ENCODE results near the gene TRIP4.
A peak's percentile ranks its signal among the peaks of the same experiment; 100 is the strongest.
"Not testable (repeated sequence)": the region's sequence is repeated elsewhere in the genome, so short reads cannot be mapped to it uniquely, and the experiment has no call there.

Gene TRIP4

DNA sequence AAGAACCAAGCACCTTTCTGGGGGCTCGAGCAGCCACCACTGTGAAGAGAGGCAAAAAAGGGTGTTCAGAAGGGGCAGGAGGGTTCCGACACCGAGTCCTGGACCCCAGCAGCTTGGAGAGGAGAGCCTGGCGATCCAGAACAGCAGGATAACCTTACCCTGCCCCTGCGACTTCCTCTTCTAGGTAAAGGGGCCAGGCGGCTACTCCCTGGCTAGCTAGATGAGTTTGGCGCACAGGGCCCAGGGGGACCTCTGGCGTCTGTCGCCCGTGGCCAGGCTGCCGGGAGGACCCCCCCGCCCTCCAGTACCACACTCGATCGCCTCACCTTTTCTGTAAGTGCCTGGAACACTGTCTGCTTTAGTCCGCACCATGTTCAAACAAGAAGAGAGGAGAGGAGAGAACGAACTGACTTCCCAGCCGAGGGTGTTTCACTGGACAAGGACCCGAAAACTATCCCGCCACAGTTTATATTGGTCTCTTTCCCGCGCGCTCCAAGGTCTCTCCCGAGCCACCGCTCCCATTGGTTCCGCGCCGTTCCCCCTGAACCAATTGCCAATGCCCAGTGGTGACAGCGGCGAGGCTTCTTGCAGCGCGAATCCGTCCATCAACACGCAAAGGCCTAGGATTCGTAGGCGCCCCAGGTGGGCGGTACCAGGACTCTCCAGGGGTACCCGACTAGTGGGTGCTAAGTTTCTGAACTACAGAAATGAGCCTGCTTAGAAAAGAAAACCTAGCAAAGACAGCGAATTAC, 6.5 kb upstream of the TRIP4 start, which contains the start of gene PCLAF:
TSS of gene PCLAF (minus strand) at position 442 of the 752 bp plus-strand sequence. CDS start at position 372, 70 bp downstream.
- DNase-seq (ENCODE audit: low read depth, low spot score): peak; percentile 98

- no peak for DNase-seq (ENCODE audit: low read depth, low spot score)
Observed at GRCh38 chr15:64383760-64384159, 3.9 kb upstream of the TRIP4 start.

GRCh38 chr15:64386291-64386690, 1.3 kb upstream of the TRIP4 start:
- no peak for DNase-seq (ENCODE audit: low read depth, low spot score)

DNA sequence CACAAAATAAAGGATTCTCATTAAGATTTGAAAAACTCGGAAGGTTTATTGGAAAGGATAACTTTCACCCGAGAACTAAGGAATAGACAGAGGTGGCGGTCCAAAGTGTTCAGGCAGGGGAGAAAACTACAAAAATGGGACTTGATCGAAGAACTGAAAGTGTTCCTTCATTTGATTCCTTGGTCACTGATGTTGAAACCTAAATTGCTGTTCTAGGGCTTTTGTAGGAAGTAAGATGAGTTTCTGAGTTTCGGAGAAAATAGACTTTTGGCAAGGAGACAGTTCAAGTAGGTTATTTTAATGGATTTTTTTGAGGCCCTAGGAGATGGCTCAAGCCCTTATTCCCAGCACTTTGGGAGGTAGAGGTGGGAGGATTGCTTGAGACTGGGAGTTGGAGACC, 1.4 kb downstream of the TRIP4 start:
- DNase-seq (ENCODE audit: low read depth, low spot score): no peak

- DNase-seq (ENCODE audit: low read depth, low spot score): not testable (repeated sequence)
Observed at GRCh38 chr15:64392471-64392870, 4.8 kb downstream of the TRIP4 start.

DNA sequence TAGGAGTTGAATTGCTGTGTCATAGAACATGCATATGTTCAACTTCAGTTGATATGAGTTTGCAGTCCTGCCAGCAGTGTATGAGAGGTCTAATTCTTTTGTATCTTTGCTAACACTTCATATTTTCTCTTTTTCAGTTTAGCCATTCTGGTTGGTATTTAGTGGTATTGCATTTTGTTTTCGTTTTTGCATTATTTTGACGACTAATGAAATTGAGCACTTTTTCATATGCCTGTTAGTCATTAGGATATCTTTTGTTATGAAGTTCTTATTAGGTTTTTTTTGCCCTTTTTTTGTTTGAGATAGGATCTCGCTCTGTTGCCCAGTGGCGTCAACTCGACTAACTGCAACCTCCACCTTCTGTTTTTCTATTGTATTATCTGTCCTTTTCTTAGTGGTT, 9.2 kb downstream of the TRIP4 start:
- DNase-seq (ENCODE audit: low read depth, low spot score): no peak

DNA sequence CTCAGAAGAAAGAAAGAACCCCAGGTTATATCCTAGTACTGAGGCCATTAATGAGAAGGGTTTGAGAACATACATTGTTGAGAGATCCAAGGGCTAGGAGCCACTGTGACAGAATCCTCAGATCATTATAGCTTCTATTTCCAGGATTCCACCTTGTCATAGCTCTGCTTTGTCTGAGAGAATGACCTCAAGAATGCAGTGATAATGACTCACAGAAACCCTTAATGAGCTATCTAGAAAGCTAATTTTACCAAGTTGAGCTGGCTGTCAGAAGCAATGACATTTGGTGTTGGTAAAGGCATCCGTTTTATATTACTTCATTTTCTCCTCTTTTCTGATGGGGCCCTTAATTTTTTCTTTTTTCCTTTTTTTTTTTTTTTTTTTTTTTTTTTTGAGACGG, 10.9 kb downstream of the TRIP4 start:
- DNase-seq (ENCODE audit: low read depth, low spot score): peak; percentile 38

- DNase-seq (ENCODE audit: low read depth, low spot score): no peak
Observed at GRCh38 chr15:64400583-64400982, 12.9 kb downstream of the TRIP4 start.

GRCh38 chr15:64412216-64412615, 24.6 kb downstream of the TRIP4 start:
- no peak for DNase-seq (ENCODE audit: low read depth, low spot score)

GRCh38 chr15:64422697-64423096, 35.1 kb downstream of the TRIP4 start:
- no peak for DNase-seq (ENCODE audit: low read depth, low spot score)

GRCh38 chr15:64423970-64424369, 36.3 kb downstream of the TRIP4 start:
- no peak for DNase-seq (ENCODE audit: low read depth, low spot score)

DNA sequence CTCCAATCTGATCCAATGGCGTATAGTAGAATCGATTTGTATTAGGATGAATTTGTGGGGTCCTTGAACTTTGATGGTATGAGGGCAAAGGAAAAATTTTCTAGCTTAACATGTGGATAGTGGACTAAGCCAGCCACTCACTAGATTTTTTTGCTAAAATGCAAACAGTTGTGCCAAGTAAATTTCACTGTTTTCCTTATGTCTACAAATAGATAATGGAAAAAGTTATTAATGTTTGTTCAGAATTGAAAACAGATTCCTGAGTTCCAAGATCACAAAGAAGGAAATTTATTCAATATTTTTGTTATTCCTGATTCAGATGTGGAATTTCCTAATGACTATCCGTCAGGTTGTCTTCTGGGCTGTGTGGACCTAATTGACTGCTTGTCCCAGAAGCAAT, 37.6 kb downstream of the TRIP4 start:
- no peak for DNase-seq (ENCODE audit: low read depth, low spot score)

- DNase-seq (ENCODE audit: low read depth, low spot score): peak; percentile 50
Observed at GRCh38 chr15:64426845-64427465, 39.3 kb downstream of the TRIP4 start.

DNA sequence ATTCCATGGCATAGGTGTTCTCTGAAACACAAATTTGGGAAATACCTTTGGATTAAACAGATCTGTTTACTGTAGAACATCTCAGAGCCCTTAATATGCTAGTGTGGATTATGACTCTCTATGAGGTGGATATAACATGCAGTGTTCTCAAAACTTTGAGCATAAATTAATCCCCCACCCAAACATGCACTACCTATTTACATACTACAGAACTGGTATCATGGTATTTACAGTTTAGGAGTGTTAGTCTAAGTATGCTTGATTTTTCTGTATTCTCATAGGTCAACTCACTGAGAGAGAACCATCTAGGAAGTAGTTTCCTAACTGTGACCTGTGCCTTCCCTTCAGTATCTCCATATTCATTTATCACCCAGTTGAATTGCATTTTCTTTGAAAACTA, 41.8 kb downstream of the TRIP4 start:
- no peak for DNase-seq (ENCODE audit: low read depth, low spot score)

DNA sequence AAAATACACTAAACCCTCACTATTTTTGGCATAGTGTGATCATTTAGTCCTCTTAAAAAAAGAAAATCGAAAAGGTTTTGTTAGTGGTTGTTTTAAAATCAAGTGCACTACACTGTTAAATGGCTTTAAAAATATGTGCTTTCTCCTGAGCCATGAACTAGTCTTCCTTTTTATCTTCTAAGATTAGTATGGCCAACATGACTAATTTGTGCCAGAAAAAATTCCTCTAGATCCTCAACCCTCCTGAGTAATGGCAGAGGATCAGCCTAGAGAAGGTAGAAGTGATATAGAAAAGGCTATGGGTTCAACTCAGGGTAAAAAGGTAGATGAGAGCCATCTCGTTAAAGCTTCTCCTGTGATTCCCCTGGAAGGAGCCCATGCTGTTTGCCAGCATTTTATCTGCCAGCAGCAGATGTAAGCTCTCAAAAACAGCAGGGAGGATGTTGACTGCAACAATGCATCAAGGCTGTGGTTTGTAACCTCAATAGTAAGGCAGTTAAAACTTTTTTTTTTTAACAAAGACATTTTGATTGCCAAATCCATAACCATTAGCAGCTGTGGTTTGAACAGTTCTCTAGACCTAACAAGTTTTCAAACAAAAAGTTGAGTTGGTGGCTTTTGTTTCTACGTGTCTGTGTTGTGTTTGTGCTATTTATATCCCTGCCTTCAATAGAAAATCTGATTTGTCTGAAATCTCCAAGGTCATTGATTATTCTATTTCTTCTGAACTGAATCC, 42.5 kb downstream of the TRIP4 start:
- DNase-seq (ENCODE audit: low read depth, low spot score): peak; percentile 84

DNA sequence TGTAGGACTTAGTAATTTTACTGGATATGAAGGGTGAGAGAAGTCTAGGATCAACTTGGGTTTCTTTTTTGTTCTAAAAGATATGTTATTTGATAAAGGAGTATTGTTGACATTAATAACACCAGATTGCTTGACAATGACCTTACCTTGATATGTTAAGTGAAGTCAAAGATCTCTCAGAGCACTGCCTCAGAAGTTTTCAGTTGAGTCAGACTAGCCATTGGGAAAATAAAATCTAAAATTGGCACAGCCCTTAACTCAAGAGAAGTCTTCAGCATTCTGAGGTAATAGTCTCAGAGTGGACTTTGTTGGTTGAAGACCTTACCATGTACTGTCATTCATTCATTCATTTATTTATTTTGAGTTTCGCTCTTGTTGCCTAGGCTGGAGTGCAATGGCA, 50.3 kb downstream of the TRIP4 start:
- DNase-seq (ENCODE audit: low read depth, low spot score): no peak

GRCh38 chr15:64438653-64439447, 51.2 kb downstream of the TRIP4 start:
- DNase-seq (ENCODE audit: low read depth, low spot score): no peak

DNA sequence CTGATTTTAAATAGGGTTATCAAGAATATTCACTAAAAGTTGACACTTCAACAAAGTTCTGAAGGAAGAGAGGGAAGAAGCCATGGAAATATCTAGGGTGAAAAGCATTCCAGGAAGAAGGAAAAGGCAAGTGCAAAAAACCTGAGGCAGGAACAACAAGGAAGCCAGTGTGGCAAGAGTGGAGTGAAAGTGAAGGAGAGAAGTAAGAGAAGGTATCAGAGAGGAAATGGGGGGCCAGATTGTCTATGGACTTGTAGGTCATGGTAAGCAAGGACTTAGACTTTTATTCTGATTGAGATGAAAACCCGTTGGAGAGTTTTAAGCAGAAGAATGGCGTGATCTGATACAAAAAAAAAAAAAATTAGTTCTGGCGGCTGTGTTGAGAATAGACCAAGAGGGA, 54.2 kb downstream of the TRIP4 start:
- DNase-seq (ENCODE audit: low read depth, low spot score): no peak

DNA sequence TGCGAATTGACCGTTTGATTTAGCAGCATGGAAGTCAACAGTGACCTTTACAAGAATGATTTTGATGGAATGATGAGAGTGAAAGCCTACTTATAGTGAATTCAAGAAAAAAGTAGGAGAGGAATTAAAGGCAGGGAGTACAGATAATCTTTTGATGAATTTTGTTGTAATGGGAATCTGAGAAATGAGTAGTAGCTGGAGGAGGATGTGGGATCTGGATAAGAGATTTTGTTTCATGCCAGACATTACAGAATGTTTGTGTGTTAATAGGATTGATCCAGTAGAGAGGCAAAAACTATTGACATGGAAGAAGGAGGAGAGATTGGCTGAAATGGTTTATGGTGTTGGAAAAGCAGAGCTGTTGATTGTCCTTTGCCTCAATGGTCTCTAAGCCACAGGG, 55.4 kb downstream of the TRIP4 start:
- no peak for DNase-seq (ENCODE audit: low read depth, low spot score)

DNA sequence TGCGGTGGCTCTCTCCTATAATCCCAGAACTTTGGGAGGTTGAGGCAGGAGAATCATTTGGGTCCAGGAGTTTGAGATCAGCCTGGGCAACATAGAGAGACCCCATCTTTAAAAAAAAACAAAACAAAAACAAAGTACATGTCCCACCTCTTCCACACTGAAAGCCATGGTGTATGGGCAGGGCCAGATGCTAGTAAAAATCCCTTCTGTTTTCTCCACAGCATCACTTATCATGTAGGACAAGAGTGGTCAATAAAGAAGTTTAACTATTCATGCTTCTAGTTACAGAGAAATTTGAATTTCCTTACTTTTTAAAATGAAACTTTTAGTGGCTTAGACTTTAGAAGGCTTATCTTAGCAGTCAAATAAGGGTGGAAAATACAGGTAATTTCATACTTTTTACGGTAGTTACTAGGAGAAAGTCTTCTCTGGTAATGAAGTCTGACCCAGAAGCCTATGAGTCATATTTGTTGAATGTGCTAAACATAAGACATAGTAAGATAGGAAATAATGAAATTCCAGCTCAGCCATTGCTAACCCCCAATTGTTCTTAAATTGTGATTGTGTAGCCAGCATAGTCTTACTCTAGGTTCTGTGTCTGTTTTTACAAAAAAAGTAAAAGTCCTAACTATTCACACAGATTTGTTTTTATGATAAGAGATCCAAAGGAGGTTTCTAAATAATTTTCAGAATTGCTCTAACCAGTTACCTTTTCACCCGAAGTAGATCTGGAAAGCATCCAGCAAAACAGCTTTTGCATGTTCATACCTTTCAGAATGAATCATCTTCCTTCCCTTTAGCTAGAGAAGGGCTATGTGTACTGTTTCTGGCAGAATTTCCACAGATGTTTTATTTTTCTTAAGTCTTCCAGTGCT, 56.3 kb downstream of the TRIP4 start:
- peak; percentile 89 for DNase-seq (ENCODE audit: low read depth, low spot score)

GRCh38 chr15:64444836-64445235, 57.2 kb downstream of the TRIP4 start:
- DNase-seq (ENCODE audit: low read depth, low spot score): no peak
